Testis (tissue), 2 donors: ENCODE measurements around the gene P4HA3.

Source experiments
- CTCF ChIP-seq, 3 experiments: fragments of 450-650 bp in 2 of 3; fragments of 200-600 bp in 1 of 3; sonication (generic) in 1 of 3; IDR thresholded peaks; one replicate each; pipeline ENCODE4 v1.5.1; 2016 to 2019; ENCODE audit warnings: antibody characterized with exemption in 3 of 3, mild to moderate bottlenecking in 2 of 3, moderate library complexity in 1 of 3
- POLR2A ChIP-seq: fragments of 450-650 bp; IDR thresholded peaks from one replicate; pipeline ENCODE4 v1.6.1; 2017; ENCODE audit warnings: antibody characterized with exemption, mild to moderate bottlenecking, moderate library complexity

- no peak for TF ChIP-seq CTCF (IDR thresholded peaks at IDR 0.05)
- no peak for TF ChIP-seq POLR2A
Observed at GRCh38 chr11:74307434-74307833, 4.0 kb downstream of the P4HA3 start.
